HG03175 (cell line): ENCODE measurements around the gene MTUS2.
A peak's percentile ranks its signal among the peaks of the same experiment; 100 is the strongest.
"Not testable (repeated sequence)": the region's sequence is repeated elsewhere in the genome, so short reads cannot be mapped to it uniquely, and the experiment has no call there.

Experiments used
- ATAC-seq: cut with Tn5 transposase; IDR thresholded peaks from one replicate; pipeline ENCODE4 v1.9.1; 2021; ENCODE audit warnings: mild to moderate bottlenecking, moderate library complexity; ENCODE audit not compliant: unreplicated experiment

The MTUS2 gene

GRCh38 chr13:29156136-29156535 lies 336.0 kb downstream of the MTUS2 start:
- no peak for ATAC-seq

GRCh38 chr13:29159871-29160270 lies 339.7 kb downstream of the MTUS2 start:
- no peak for ATAC-seq

- no peak for ATAC-seq
These were observed 340.7 kb downstream of the MTUS2 start for GRCh38 chr13:29160862-29161261.

GRCh38 chr13:29161676-29162075 lies 341.5 kb downstream of the MTUS2 start:
- ATAC-seq, result no peak

- no peak for ATAC-seq
These were observed 342.6 kb downstream of the MTUS2 start for GRCh38 chr13:29162638-29163235.

GRCh38 chr13:29164116-29164515 lies 344.0 kb downstream of the MTUS2 start:
- no peak for ATAC-seq

GRCh38 chr13:29165216-29165615 lies 345.1 kb downstream of the MTUS2 start:
- no peak for ATAC-seq

GRCh38 chr13:29165840-29166239 lies 345.7 kb downstream of the MTUS2 start:
- no peak for ATAC-seq

GRCh38 chr13:29170436-29171082 lies 350.4 kb downstream of the MTUS2 start:
- no peak for ATAC-seq

- no peak for ATAC-seq
These were observed 351.1 kb downstream of the MTUS2 start for GRCh38 chr13:29171244-29171643.

- no peak for ATAC-seq
These were observed 354.0 kb downstream of the MTUS2 start for GRCh38 chr13:29174093-29174492.

- no peak for ATAC-seq
These were observed 355.2 kb downstream of the MTUS2 start for GRCh38 chr13:29175250-29175873.

GRCh38 chr13:29180055-29180454 lies 359.9 kb downstream of the MTUS2 start:
- no peak for ATAC-seq

- no peak for ATAC-seq
These were observed 362.1 kb downstream of the MTUS2 start for GRCh38 chr13:29182216-29182615.

GRCh38 chr13:29185926-29186325 lies 365.8 kb downstream of the MTUS2 start:
- ATAC-seq, result no peak

- ATAC-seq, result no peak
These were observed 367.4 kb downstream of the MTUS2 start for GRCh38 chr13:29187584-29187983.

- no peak for ATAC-seq
These were observed 370.2 kb downstream of the MTUS2 start for GRCh38 chr13:29190298-29190697.

GRCh38 chr13:29193083-29193482 lies 372.9 kb downstream of the MTUS2 start:
- no peak for ATAC-seq

GRCh38 chr13:29195456-29195855 lies 375.3 kb downstream of the MTUS2 start:
- ATAC-seq, result no peak

- ATAC-seq, result peak; percentile 92
These were observed 376.4 kb downstream of the MTUS2 start for GRCh38 chr13:29196409-29197074.

- not testable (repeated sequence) for ATAC-seq
These were observed 382.6 kb downstream of the MTUS2 start for GRCh38 chr13:29202753-29203152.

- no peak for ATAC-seq
These were observed 384.5 kb downstream of the MTUS2 start for GRCh38 chr13:29204651-29205050.
